Colonic mucosa (tissue), 4 donors: ENCODE data around the gene LILRA5. TPM values are rescaled to one million over a fixed set of nuclear protein-coding genes. Genes with fewer than 3 reads are reported as not detected.

Source experiments
- DNase-seq: peaks from one replicate; pipeline ENCODE4 v3.0.0-alpha.2; 2020
- H3K27ac ChIP-seq: fragments of 200-600 bp; one replicate; pipeline ENCODE4 v1.8.0; 2021
- H3K27me3 ChIP-seq: fragments of 200-600 bp; one replicate; pipeline ENCODE4 v1.8.0; 2021
- H3K36me3 ChIP-seq: fragments of 200-600 bp; one replicate; pipeline ENCODE4 v1.8.0; 2021
- H3K4me1 ChIP-seq: fragments of 200-600 bp; one replicate; pipeline ENCODE4 v1.8.0; 2021; ENCODE audit warnings: mild to moderate bottlenecking
- H3K4me3 ChIP-seq: fragments of 200-600 bp; one replicate; pipeline ENCODE4 v1.8.0; 2021
- H3K9ac ChIP-seq, 2 donors: one replicate each; pipeline ENCODE4 v1.7.0; 2013; ENCODE audit warnings: control low read depth in 2 of 2, low read depth in 2 of 2, low read length in 2 of 2
- H3K9me3 ChIP-seq: fragments of 200-600 bp; one replicate; pipeline ENCODE4 v1.8.0; 2021
- intact Hi-C: fragments of 100-400 bp; cut with DNase I; formaldehyde crosslinking; loops from one replicate; pipeline ENCODE4 v1.14.1; 2022
- total RNA-seq, 2 donors: library from RNA; stranded (reverse); fragmentation: NEBNext Ultra II Directional in 1 of 2; extraction: Animal tissue kit (Norgen Biotek cat#: 25700) in 1 of 2; gene quantifications; one replicate each; pipeline ENCODE4 v1.2.1, GENCODE V29; 2021
- TF ChIP-seq, protein P1 (sequence below): fragments of 200-600 bp; IDR thresholded peaks from one replicate; pipeline ENCODE4 v1.8.0; 2022; ENCODE audit warnings: antibody characterized with exemption, mild to moderate bottlenecking
- donor health status: healthy.
- donor health status: DM: no; HTN: no; CAD: no.
- donor health status: DM: no; HTN: no; CAD: no.

The LILRA5 gene
- total RNA-seq, 2 donors from 2014 or later = 0.42 to 2.7 TPM

DNA sequence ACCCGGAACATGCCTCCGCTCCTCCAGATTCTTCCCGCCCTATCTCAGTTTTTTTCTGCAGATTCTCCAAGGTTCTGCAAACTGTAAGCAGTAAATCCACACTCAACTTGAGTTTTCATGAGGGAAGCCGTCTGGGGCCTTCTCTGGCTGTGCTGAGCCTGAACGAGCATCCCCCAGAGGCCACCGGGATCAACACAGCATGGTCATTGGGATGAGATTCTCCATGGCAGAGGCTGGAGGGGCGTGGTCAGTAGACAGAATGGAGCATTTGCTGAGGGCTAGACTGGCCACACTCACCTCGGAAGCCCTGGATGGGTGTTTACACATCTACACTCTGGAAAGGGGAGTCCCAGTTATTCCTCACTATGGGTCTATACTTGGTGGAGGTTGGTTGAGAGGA, 28.3 kb upstream of the LILRA5 start:
- no peak overlapping the region for H3K4me3 ChIP-seq
- DNase-seq = no peak
- no peak overlapping the region for H3K9ac ChIP-seq
- intact Hi-C loops = no loop called here
- H3K27ac ChIP-seq = no peak overlapping the region
- no peaks in the 10 kb centered on the region for H3K36me3 ChIP-seq
- no peaks in the 10 kb centered on the region for H3K9me3 ChIP-seq
- H3K4me1 ChIP-seq = no peaks in the 10 kb centered on the region
- H3K27me3 ChIP-seq = no peaks in the 10 kb centered on the region
- TF ChIP-seq, protein P1, sequence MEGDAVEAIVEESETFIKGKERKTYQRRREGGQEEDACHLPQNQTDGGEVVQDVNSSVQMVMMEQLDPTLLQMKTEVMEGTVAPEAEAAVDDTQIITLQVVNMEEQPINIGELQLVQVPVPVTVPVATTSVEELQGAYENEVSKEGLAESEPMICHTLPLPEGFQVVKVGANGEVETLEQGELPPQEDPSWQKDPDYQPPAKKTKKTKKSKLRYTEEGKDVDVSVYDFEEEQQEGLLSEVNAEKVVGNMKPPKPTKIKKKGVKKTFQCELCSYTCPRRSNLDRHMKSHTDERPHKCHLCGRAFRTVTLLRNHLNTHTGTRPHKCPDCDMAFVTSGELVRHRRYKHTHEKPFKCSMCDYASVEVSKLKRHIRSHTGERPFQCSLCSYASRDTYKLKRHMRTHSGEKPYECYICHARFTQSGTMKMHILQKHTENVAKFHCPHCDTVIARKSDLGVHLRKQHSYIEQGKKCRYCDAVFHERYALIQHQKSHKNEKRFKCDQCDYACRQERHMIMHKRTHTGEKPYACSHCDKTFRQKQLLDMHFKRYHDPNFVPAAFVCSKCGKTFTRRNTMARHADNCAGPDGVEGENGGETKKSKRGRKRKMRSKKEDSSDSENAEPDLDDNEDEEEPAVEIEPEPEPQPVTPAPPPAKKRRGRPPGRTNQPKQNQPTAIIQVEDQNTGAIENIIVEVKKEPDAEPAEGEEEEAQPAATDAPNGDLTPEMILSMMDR = no peak

DNA sequence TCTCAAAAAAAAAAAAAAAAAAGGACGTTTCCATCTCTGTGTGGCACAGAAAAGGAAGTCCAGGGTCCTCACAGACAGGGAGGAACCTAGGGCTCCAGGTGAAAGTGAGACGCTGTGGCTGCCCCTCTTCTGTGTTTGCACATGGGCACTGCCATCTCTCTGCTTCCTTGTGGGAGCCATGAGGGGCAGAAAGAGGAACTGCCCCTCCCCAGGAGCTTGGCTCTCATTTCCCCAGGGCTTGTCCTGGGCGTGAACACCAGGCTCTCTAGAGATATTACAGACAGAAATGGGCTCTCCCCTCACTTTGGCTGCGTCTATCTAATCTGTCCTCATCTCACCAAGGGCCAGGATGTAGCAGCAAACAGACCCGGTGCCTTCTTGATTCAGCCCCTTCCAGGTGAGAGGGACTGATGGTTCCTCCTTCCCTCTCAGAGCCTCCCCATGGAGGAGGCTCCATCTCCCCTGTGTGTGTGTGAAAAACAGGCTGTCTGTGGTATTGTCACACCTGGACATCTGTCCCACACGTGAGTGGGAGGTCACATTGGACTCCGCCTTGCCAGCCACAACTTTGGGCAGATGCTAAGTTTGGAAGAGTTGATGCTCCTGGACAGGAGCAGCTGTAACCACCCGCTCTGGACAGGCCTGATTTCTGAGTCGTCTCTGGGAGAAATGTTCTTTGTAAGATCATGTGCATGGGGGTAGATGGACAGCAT, 26.8 kb upstream of the LILRA5 start:
- no peaks in the 10 kb centered on the region for H3K27me3 ChIP-seq
- no peaks in the 10 kb centered on the region for H3K4me1 ChIP-seq
- H3K27ac ChIP-seq = no peak overlapping the region
- H3K9ac ChIP-seq = no peak overlapping the region
- no peak overlapping the region for H3K4me3 ChIP-seq
- no peaks in the 10 kb centered on the region for H3K9me3 ChIP-seq
- no peak for DNase-seq
- TF ChIP-seq, protein P1 = no peak
- intact Hi-C loops = no loop called here
- H3K36me3 ChIP-seq = no peaks in the 10 kb centered on the region

DNA sequence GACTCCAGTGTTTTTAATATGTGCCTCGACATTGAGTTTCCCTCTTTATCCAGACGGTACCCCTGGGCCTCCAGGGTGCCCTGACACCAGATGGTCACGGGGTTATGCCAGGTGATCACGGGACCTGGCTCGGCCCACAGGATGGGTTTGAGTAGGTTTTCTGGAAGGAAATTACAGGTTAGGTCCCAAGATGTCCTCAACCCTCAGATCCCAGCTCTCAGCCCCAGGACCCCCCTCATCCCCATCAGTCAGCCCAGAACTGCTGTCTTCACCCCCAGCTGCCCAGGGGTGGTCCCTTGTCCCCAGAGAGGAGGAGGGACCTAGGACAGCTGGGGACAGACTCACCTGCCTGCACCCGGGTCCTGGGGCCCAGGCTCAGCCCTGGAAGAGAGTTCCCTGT, 25.6 kb upstream of the LILRA5 start:
- no peak overlapping the region for H3K27ac ChIP-seq
- no peak overlapping the region for H3K4me3 ChIP-seq
- H3K4me1 ChIP-seq = no peaks in the 10 kb centered on the region
- no peak for DNase-seq
- no peaks in the 10 kb centered on the region for H3K9me3 ChIP-seq
- no peaks in the 10 kb centered on the region for H3K27me3 ChIP-seq
- intact Hi-C loops = no loop called here
- TF ChIP-seq, protein P1 = no peak
- H3K9ac ChIP-seq = no peak overlapping the region
- no peaks in the 10 kb centered on the region for H3K36me3 ChIP-seq

DNA sequence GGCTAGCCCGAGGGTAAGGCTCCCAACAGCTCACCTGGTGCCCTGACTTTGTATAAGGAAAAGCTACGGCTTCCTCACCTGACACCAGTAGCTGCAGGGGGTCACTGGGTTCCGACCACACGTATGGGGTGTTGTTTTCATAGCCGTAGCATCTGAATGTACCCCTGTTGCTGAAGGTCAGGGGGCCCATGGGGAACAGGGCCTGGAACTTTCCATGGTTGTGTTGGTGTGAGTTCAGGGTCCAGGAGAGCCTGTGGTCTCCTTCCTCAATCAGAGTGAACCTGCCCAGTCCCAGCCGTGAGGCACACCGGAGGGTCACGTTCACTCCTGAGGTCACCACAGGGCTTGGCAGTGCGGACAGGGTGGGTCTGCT, 24.9 kb upstream of the LILRA5 start:
- TF ChIP-seq, protein P1 = no peak
- Histone ChIP-seq H3K36me3 (no peaks in the 10 kb centered on the region), H3K27me3 (no peaks in the 10 kb centered on the region), H3K27ac (no peak overlapping the region), H3K4me1 (no peaks in the 10 kb centered on the region), H3K9me3 (no peaks in the 10 kb centered on the region), H3K9ac (no peak overlapping the region), H3K4me3 (no peak overlapping the region)
- intact Hi-C loops = no loop called here
- DNase-seq = no peak

DNA sequence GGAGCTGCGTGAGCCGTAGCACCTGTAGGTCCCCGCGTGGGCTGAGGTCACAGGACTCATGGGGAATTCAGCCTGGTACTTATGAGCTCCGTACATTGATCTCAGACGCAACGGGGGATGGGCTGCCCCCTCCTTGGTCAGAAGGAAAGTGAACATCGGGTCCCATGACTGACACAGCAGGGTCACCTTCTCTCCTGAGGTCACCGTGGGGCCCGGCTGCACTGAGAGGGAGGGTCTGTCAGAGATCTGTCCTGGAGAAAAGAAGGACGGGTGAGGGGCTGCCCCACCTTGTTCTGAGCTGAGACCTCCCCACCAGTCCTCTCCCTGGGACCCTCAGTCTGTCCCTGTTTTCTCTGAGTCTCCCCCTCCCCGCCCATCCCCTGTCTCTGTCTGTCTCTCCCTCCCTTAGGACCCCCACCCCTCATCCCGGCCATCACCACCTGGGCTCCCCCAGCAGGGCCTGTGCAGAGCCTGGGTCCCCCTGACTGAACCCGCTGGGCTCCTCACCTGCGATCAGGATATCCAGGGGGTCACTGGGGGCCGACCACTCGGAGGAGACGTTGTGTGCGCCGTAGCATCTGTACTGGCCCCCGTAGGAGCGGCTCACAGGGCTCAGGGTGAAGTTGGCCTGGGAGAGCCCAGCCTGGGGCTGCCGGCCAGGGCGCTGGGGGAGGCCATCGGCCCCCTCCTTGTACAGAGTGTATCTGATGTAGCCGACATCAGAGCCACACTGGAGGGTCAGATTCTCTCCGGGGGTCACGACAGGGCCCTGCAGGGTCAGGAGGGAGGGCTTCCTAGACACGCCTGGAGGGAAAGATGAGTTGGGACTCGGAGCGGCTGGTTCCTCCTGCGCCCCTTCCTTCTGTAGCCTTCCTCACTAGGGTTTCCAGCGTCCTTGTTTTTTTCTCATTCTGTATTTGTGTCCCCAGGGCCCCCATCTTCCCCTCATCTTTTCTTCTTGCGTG, 24.2 kb upstream of the LILRA5 start:
- Histone ChIP-seq H3K36me3 (no peaks in the 10 kb centered on the region), H3K4me1 (no peaks in the 10 kb centered on the region), H3K27ac (no peak overlapping the region), H3K27me3 (no peaks in the 10 kb centered on the region), H3K4me3 (no peak overlapping the region), H3K9ac (no peak overlapping the region), H3K9me3 (no peaks in the 10 kb centered on the region)
- no peak for DNase-seq
- intact Hi-C loops = no loop called here
- TF ChIP-seq, protein P1 = no peak
